HFF-Myc (cell line): ENCODE data around the gene TMUB2.

ENCODE experiments used
- DNase-seq: peaks from one replicate; pipeline ENCODE4 v3.0.0-alpha.2; 2011; ENCODE audit warnings: low read depth; ENCODE audit errors: extremely low read depth
- H3K4me3 ChIP-seq: replicated peaks from 2 replicates; pipeline ENCODE4 v1.5.1; 2011; ENCODE audit warnings: low read depth, mild to moderate bottlenecking, control low read depth, low read length
- TF ChIP-seq, protein P1 (sequence below): IDR thresholded peaks from 2 replicates; pipeline ENCODE4 v1.5.1; 2012; ENCODE audit warnings: mild to moderate bottlenecking, low read depth, low read length, control low read depth; ENCODE audit errors: missing control alignments

Gene TMUB2

DNA sequence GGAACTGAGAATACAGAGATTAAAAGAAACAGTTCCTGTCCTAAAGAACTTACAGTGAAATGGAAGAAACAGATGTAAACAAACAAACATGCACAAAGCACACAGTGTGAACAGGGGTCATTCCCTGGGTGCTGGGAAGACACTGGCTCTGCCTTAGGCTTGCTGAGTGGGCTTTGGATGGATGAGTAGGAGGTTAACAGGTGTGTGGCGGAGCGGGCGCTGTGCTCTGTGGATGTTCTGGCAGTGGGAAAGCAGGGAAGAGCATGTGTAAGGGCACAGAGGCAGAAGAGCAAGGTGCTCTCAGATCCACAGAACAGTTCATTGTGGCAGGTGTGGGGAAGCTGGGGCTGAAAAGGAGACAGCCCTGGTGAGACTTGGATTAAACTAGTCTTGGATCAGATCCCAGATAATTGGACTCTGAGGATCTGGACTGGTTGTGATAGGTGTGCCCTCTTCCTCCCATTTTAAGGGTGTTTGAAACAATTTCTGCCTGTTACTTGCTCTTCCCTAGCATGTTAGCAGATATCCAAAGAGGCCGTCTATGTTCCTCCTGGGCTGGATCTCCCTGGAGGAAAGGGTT is 36.9 kb upstream of the TMUB2 start:
- TF ChIP-seq, protein P1, sequence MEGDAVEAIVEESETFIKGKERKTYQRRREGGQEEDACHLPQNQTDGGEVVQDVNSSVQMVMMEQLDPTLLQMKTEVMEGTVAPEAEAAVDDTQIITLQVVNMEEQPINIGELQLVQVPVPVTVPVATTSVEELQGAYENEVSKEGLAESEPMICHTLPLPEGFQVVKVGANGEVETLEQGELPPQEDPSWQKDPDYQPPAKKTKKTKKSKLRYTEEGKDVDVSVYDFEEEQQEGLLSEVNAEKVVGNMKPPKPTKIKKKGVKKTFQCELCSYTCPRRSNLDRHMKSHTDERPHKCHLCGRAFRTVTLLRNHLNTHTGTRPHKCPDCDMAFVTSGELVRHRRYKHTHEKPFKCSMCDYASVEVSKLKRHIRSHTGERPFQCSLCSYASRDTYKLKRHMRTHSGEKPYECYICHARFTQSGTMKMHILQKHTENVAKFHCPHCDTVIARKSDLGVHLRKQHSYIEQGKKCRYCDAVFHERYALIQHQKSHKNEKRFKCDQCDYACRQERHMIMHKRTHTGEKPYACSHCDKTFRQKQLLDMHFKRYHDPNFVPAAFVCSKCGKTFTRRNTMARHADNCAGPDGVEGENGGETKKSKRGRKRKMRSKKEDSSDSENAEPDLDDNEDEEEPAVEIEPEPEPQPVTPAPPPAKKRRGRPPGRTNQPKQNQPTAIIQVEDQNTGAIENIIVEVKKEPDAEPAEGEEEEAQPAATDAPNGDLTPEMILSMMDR = no peak
- no peak overlapping the region for H3K4me3 ChIP-seq
- no peak for DNase-seq

DNA sequence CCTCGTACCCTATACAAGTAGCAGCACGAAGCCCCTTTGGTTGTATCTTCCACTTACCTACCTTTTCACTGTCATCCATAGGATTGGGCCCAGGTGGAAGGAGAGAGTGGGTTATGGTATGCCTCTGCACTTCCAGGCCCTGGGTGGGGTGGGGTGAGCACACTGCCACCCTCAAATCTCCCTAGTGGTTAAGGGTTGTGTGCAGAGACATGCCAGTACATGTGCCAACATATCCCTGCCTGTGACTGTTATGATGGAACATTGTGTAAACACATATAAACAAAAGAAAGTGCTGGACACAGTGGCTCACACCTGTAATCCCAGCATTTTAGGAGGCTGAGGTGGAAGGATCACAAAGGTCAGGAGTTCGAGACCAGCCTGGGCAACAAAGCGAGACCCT is 33.9 kb upstream of the TMUB2 start:
- no peak for DNase-seq
- no peak overlapping the region for H3K4me3 ChIP-seq
- TF ChIP-seq, protein P1 = no peak

DNA sequence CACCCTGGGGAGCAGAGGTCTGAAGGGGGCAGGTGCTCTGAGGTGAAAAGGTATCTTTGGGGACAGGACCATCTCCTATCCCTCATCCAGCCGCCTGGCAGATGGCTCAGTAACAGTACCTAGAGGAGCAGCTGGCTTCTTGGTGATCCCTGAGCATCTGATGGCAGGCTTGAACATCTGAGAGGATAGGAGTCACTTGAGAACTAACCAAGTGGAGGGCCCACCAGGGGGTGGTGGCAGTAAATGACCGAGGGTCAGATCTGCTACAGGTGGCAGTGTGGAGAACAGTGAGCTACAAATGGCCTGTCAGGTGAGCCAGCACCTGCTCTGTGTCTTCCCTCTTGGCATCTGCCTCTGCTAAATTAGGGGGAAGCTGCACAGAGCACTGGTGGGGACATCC is 31.3 kb upstream of the TMUB2 start:
- TF ChIP-seq, protein P1 = no peak

DNA sequence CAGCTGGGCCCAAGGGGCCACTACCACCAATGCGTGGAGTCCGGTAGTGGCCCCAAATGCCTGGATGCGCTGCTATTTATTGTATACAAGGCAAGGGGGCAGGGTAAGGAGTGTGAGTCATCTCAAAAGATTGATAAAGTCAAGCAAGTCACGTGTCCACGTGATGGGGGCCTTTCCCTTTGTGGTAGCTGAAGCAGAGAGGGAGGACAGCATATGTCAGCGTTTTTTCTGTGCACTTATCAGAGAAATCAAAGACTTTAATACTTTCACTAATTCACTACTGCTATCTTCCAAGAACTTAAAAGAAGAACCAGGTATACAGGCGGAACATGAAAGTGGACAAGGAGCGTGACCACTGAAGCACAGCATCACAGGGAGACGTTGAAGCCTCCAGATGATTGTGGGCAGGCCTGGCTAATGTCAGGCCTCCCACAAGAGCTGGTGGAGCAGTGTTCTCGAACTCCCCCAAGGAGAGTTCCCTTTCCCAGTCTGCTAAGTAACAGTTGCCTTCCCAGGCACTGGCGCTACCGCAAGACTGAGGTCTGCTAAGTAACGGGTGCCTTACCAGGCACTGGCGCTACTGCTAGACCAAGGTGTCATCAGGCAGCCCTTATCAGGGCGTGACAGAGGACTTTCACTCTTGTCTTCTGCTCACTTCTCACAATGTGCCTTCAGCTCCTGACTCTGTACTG is 27.1 kb upstream of the TMUB2 start:
- H3K4me3 ChIP-seq = no peak overlapping the region
- TF ChIP-seq, protein P1 = no peak

More for the DNA sequence above, 31.3 kb upstream of the TMUB2 start:
- H3K4me3 ChIP-seq = no peak overlapping the region
- no peak for DNase-seq

DNA sequence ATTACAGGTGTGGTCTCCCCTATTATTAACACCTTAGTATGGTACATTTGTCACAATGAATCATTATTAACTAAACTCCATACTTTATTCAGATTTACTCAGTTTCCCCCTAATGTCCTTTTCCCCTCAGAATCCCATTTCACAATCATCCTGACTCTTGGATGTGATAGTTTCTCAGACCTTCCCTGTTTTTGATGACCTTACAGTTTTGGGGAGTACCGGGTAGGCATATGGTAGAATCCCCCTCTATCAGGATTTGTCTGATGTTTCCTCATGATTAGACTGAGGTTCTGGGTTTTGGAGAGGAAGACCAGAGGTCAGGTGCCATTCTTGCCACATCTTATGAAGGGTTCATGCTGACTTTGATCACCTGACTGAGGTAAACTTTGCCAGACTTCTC is 22.3 kb upstream of the TMUB2 start:
- H3K4me3 ChIP-seq = no peak overlapping the region
- no peak for DNase-seq
- TF ChIP-seq, protein P1 = no peak

More for the DNA sequence above, 27.1 kb upstream of the TMUB2 start:
- no peak for DNase-seq

DNA sequence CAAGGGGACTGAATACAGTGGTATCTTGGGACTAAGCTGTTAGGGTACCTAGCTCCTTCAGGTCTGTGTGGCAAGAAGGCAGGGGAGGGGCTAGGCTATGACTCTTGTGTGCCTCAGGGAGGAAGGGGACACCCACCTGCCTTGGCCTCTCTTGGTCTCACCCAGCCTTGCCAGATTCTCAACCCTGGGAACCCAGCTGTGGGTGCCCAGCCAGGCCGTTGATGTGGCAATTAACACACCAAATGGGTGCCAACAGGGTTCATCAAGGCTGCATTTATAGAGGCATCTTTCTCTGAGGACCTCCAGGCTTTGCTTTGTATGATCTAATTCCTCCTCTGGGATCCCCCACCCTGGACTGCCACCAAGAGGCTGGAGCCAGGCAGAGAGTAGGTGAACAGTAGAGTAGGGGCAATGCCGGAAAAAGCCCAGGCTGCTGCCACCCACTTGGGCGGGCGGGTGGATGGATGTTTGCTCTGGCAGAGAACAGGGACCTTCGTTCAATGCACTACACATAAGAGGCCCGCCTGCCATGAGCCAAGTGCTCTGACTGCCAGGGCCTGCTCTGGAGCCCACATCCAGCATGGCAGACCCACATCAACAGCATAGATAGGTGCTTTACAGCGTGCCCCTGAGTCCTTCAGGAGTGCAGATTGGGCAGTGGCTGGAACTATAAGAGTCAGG is 19.5 kb upstream of the TMUB2 start:
- TF ChIP-seq, protein P1 = no peak
- H3K4me3 ChIP-seq = no peak overlapping the region
- DNase-seq = no peak
